Uterus (tissue), 2 donors: ENCODE results near the gene PDGFRB.

ENCODE experiments used
- POLR2A ChIP-seq, 2 donors: fragments of 450-650 bp; IDR thresholded peaks; one replicate each; pipeline ENCODE4 v1.6.1; 2016; ENCODE audit warnings: antibody characterized with exemption in 2 of 2, mild to moderate bottlenecking in 1 of 2, moderate library complexity in 1 of 2
- TF ChIP-seq, protein P1 (sequence below), 4 experiments: fragments of 200-600 bp in 2 of 4; fragments of 450-650 bp in 2 of 4; sonication (generic) in 2 of 4; IDR thresholded peaks; one replicate each; pipeline ENCODE4 v1.5.1; 2016 to 2019; ENCODE audit warnings: antibody characterized with exemption in 4 of 4, mild to moderate bottlenecking in 2 of 4, moderate library complexity in 1 of 4

DNA sequence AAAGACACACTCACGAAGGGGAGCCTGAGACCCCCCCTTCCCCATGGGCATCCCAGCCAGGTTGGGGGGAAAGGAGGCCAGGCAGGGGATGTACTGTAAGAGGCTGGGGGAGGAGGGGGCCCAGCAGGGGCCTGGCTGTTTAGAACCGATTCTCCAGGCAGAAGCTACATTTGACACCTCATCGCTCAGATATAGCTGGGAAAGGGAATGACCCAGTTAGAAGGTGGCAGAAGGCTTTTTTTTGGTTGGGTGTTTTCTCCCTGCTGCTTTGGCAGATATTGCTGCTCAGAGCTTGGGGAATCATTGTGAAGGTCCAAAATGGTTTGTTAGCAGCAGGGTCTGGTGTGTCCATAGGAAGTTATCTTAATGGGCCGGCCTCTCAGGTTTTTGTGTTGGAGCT lies 16.9 kb upstream of the PDGFRB start:
- TF ChIP-seq POLR2A (IDR thresholded peaks at IDR 0.05), result no peak
- TF ChIP-seq, protein P1, sequence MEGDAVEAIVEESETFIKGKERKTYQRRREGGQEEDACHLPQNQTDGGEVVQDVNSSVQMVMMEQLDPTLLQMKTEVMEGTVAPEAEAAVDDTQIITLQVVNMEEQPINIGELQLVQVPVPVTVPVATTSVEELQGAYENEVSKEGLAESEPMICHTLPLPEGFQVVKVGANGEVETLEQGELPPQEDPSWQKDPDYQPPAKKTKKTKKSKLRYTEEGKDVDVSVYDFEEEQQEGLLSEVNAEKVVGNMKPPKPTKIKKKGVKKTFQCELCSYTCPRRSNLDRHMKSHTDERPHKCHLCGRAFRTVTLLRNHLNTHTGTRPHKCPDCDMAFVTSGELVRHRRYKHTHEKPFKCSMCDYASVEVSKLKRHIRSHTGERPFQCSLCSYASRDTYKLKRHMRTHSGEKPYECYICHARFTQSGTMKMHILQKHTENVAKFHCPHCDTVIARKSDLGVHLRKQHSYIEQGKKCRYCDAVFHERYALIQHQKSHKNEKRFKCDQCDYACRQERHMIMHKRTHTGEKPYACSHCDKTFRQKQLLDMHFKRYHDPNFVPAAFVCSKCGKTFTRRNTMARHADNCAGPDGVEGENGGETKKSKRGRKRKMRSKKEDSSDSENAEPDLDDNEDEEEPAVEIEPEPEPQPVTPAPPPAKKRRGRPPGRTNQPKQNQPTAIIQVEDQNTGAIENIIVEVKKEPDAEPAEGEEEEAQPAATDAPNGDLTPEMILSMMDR (IDR thresholded peaks at IDR 0.05), result no peak
